ENCODE measurements around the gene PAEP.

The PAEP gene

DNA sequence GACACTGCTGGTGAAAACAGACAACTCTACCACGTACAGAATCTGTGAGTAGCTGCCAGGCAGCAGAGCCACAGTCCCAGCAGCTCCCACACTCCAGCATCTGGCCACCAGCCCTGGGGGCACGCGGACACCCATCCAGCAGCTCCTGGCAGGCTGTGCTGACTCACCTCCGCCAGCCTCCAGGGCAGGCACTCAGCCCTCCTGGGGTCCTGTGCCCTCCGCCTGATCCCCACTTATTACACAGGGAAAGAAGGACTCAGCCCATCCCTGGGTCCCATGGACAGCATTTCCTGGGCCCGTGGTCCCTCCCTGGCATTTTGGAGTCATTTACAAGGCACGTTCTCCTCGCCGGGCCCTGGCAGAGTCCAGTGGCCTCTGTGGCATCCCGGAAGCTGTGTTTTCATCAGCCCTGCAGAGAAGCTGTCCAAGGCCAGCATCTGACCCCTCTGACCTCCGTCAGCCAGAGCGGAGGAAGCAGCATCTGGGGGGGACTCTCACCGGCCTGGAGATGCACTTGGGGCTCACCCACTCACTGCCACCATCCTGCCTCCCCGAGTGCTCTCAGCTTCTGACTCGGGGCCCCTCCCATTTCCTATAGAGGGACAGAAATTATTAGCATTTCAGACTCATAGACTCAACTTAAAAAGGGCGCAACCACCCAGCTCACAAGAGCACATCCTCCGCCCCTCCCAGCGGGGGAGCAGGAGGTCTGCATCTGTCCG, 21.6 kb downstream of the PAEP start:
- no peak for TF ChIP-seq CTCF (IDR thresholded peaks at IDR 0.05; ENCODE audit: low read depth, low read length)
- DNase-seq (ENCODE audit: extremely low read depth, low read depth) = no peak

- TF ChIP-seq CTCF (IDR thresholded peaks at IDR 0.05; ENCODE audit: low read depth, low read length) = no peak
- DNase-seq (ENCODE audit: extremely low read depth, low read depth) = no peak
These were observed 22.1 kb downstream of the PAEP start for GRCh38 chr9:135583688-135584011.

DNA sequence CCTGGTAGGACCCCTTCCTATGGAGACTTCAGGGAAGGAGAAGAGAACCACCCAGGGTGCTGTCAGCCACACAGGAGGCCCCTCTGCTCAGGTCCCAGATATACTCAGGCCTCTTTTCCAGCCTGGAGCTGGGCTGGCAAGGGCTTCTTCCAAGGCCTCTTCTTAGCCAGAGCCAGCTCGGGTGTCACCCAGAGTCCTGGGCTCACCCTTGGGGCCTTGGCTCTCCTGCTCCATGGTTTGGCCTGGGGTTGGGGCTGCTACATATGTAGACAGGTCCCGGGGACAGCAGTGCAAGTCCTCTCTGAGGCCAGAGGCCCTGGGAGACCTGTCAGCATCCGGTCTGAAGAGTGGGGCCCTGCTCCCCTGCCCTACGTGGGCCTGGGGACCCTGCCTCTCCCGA, 22.8 kb downstream of the PAEP start:
- TF ChIP-seq CTCF (IDR thresholded peaks at IDR 0.05; ENCODE audit: low read depth, low read length) = no peak
- no peak for DNase-seq (ENCODE audit: extremely low read depth, low read depth)

GRCh38 chr9:135584934-135585333, 23.4 kb downstream of the PAEP start:
- TF ChIP-seq CTCF (IDR thresholded peaks at IDR 0.05; ENCODE audit: low read depth, low read length) = no peak
- DNase-seq (ENCODE audit: extremely low read depth, low read depth) = no peak

GRCh38 chr9:135586601-135587109, 25.1 kb downstream of the PAEP start:
- TF ChIP-seq CTCF (IDR thresholded peaks at IDR 0.05; ENCODE audit: low read depth, low read length) = no peak
- no peak for DNase-seq (ENCODE audit: extremely low read depth, low read depth)

DNA sequence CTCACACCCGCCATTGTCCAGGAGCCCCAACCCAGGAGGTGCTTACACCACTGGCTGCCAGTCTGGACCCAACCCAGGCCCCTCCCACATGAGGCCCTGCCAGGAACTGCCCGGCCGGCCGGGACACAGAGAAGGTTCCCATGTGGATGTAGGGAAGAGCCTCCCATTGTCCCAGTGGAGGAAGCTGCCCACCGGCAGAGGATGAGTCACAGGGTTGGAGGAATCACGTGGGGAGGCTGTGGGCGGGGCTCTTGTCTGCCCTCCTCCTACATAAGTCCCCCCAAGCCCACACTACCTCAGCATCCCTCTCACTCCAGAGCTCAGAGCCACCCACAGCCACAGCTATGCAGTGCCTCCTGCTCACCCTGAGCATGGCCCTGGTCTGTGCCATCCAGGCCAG, 26.1 kb downstream of the PAEP start:
- no peak for DNase-seq (ENCODE audit: extremely low read depth, low read depth)
- TF ChIP-seq CTCF (IDR thresholded peaks at IDR 0.05; ENCODE audit: low read depth, low read length) = no peak

GRCh38 chr9:135588371-135588770, 26.8 kb downstream of the PAEP start:
- DNase-seq (ENCODE audit: extremely low read depth, low read depth) = no peak
- no peak for TF ChIP-seq CTCF (IDR thresholded peaks at IDR 0.05; ENCODE audit: low read depth, low read length)

All from AG09319 (cell line).